Panc1 (cell line): ENCODE results near the gene SLCO2A1. TPM values are rescaled to one million over a fixed set of nuclear protein-coding genes. Genes with fewer than 3 reads are reported as not detected.

Experiments used
- ATAC-seq: fragments of 200-7000 bp; cut with Tn5 transposase; 2 replicates; pipeline ENCODE4 v1.9.1; 2020; ENCODE audit warnings: mild to moderate bottlenecking, moderate library complexity
- BruUV-seq: library from RNA; stranded (reverse); fragments of 400-500 nt; replicated peaks from 2 replicates; lab custom pipeline; 2021; lab: Mats Ljungman, UMichigan
- CTCF ChIA-PET: fragments of 300-600 bp; sonication (Branson Sonifier 250); formaldehyde crosslinking; loops from one replicate; lab custom pipeline; 2022; ENCODE audit warnings: antibody characterized with exemption; lab: Charles Lee
- POLR2A ChIA-PET: fragments of 300-600 bp; sonication (Branson Sonifier 250); formaldehyde crosslinking; loops from one replicate; lab custom pipeline; 2022; ENCODE audit warnings: antibody characterized with exemption; lab: Charles Lee
- DNase-seq: peaks from one replicate; pipeline ENCODE4 v3.0.0-alpha.2; 2010; ENCODE audit warnings: low read depth, low spot score
- H3K27ac ChIP-seq: 2 replicates; pipeline ENCODE4 v1.5.1; 2011; ENCODE audit warnings: mild to moderate bottlenecking, low read length, inconsistent platforms
- H3K27me3 ChIP-seq: fragments of 200-500 bp; sonication (Bioruptor generic); 2 replicates; pipeline ENCODE4 v1.6.0; 2014; ENCODE audit warnings: low read length, inconsistent platforms; ENCODE audit not compliant: control insufficient read depth, insufficient read depth
- H3K36me3 ChIP-seq: fragments of 200-500 bp; sonication (Bioruptor generic); 2 replicates; pipeline ENCODE4 v1.5.1; 2014; ENCODE audit warnings: inconsistent platforms, mild to moderate bottlenecking, low read length, moderate library complexity; ENCODE audit not compliant: control insufficient read depth, insufficient read depth
- H3K4me1 ChIP-seq: 2 replicates; pipeline ENCODE4 v1.5.1; 2011; ENCODE audit warnings: inconsistent platforms, mild to moderate bottlenecking, low read length, moderate library complexity; ENCODE audit not compliant: control insufficient read depth, insufficient read depth
- H3K4me3 ChIP-seq, 2 experiments: 2 replicates each; pipeline ENCODE4 v1.5.1; 2011 to 2012; ENCODE audit warnings: low read depth in 2 of 2, low read length in 2 of 2, mild to moderate bottlenecking in 2 of 2, inconsistent platforms in 1 of 2, moderate library complexity in 1 of 2
- H3K9me3 ChIP-seq: fragments of 200-500 bp; sonication (Bioruptor generic); 2 replicates; pipeline ENCODE4 v1.5.1; 2014; ENCODE audit warnings: low read depth, mild to moderate bottlenecking, inconsistent platforms, low read length, moderate library complexity; ENCODE audit not compliant: control insufficient read depth, insufficient read depth
- POLR2AphosphoS5 ChIP-seq: IDR thresholded peaks from 2 replicates; pipeline ENCODE4 v1.6.1; 2012; ENCODE audit warnings: mild to moderate bottlenecking, low read depth, low read length, moderate library complexity
- SIN3A ChIP-seq: IDR thresholded peaks from 2 replicates; pipeline ENCODE4 v1.6.1; 2012; ENCODE audit warnings: low read depth, mild to moderate bottlenecking, low read length, moderate library complexity, borderline replicate concordance; ENCODE audit not compliant: insufficient read depth
- TCF7L2 ChIP-seq: IDR thresholded peaks from 2 replicates; pipeline ENCODE4 v1.6.1; 2011; ENCODE audit warnings: mild to moderate bottlenecking, low read depth, low read length, inconsistent platforms
- in situ Hi-C: cut with HindIII; loops from 2 replicates; pipeline ENCODE4 v1.10.0; 2016; ENCODE audit warnings: low sequenced_read_pairs, low pct_unique_long_range_greater_than_20kb
- intact Hi-C: fragments of 100-400 bp; cut with micrococcal nuclease; formaldehyde crosslinking; loops from one replicate; pipeline ENCODE4 v1.10.0; 2022; ENCODE audit not compliant: unreplicated experiment
- total RNA-seq: library from RNA; stranded (reverse); gene quantifications from one replicate; pipeline ENCODE4 v1.2.1, GENCODE V29; 2021; ENCODE audit not compliant: unreplicated experiment
- TF ChIP-seq, protein P1 (sequence below): fragments of 450-650 bp; IDR thresholded peaks from 2 replicates; pipeline ENCODE4 v1.5.1; 2017; ENCODE audit warnings: mild to moderate bottlenecking
- TF ChIP-seq, protein P2 (sequence below), 2 experiments: IDR thresholded peaks; 2 replicates each; pipeline ENCODE4 v1.6.1; 2011 to 2012; ENCODE audit warnings: low read depth in 2 of 2, control low read depth in 1 of 2, low read length in 1 of 2, mild to moderate bottlenecking in 1 of 2, moderate library complexity in 1 of 2; ENCODE audit not compliant: insufficient read depth in 1 of 2

SLCO2A1 gene
- total RNA-seq, 1 experiment from 2014 or later, result 0.62 TPM

GRCh38 chr3:133925960-133926735 is 103.6 kb downstream of the SLCO2A1 start:
- no peaks in the 10 kb centered on the region for H3K9me3 ChIP-seq
- POLR2A ChIA-PET, result no interaction called here
- intact Hi-C loops, result loop anchor here (2.0 to 10.0 kb wide), 3 partner anchors 107 to 1191 kb away; partner anchors contain the start of gene TOPBP1

GRCh38 chr3:133924041-133924440 is 105.7 kb downstream of the SLCO2A1 start:
- no peak overlapping the region for H3K4me3 ChIP-seq
- intact Hi-C loops (loop anchor here (10.0 kb wide), 2 partner anchors 259 to 1189 kb away; partner anchors contain the start of gene TOPBP1), in situ Hi-C loops (no loop called here)
- H3K9me3 ChIP-seq, result no peaks in the 10 kb centered on the region
- CTCF ChIA-PET, result no interaction called here
- TF ChIP-seq, protein P1, sequence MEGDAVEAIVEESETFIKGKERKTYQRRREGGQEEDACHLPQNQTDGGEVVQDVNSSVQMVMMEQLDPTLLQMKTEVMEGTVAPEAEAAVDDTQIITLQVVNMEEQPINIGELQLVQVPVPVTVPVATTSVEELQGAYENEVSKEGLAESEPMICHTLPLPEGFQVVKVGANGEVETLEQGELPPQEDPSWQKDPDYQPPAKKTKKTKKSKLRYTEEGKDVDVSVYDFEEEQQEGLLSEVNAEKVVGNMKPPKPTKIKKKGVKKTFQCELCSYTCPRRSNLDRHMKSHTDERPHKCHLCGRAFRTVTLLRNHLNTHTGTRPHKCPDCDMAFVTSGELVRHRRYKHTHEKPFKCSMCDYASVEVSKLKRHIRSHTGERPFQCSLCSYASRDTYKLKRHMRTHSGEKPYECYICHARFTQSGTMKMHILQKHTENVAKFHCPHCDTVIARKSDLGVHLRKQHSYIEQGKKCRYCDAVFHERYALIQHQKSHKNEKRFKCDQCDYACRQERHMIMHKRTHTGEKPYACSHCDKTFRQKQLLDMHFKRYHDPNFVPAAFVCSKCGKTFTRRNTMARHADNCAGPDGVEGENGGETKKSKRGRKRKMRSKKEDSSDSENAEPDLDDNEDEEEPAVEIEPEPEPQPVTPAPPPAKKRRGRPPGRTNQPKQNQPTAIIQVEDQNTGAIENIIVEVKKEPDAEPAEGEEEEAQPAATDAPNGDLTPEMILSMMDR, result no peak
- TF ChIP-seq, protein P2, sequence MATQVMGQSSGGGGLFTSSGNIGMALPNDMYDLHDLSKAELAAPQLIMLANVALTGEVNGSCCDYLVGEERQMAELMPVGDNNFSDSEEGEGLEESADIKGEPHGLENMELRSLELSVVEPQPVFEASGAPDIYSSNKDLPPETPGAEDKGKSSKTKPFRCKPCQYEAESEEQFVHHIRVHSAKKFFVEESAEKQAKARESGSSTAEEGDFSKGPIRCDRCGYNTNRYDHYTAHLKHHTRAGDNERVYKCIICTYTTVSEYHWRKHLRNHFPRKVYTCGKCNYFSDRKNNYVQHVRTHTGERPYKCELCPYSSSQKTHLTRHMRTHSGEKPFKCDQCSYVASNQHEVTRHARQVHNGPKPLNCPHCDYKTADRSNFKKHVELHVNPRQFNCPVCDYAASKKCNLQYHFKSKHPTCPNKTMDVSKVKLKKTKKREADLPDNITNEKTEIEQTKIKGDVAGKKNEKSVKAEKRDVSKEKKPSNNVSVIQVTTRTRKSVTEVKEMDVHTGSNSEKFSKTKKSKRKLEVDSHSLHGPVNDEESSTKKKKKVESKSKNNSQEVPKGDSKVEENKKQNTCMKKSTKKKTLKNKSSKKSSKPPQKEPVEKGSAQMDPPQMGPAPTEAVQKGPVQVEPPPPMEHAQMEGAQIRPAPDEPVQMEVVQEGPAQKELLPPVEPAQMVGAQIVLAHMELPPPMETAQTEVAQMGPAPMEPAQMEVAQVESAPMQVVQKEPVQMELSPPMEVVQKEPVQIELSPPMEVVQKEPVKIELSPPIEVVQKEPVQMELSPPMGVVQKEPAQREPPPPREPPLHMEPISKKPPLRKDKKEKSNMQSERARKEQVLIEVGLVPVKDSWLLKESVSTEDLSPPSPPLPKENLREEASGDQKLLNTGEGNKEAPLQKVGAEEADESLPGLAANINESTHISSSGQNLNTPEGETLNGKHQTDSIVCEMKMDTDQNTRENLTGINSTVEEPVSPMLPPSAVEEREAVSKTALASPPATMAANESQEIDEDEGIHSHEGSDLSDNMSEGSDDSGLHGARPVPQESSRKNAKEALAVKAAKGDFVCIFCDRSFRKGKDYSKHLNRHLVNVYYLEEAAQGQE (IDR thresholded peaks at IDR 0.05; ENCODE audit: insufficient read depth in 1 of 2, low read depth in 2 of 2, low read length in 1 of 2), result no peak
- no peak for TF ChIP-seq TCF7L2
- no peak for TF ChIP-seq SIN3A
- POLR2A ChIA-PET, result no interaction called here
- H3K27ac ChIP-seq, result no peak overlapping the region
- H3K36me3 ChIP-seq, result no peaks in the 10 kb centered on the region
- no peak for ATAC-seq
- no TSS peak for BruUV-seq
- H3K4me1 ChIP-seq, result no peaks in the 10 kb centered on the region
- no peak for DNase-seq
- no peaks in the 10 kb centered on the region for H3K27me3 ChIP-seq

More at GRCh38 chr3:133925960-133926735, 103.6 kb downstream of the SLCO2A1 start:
- Histone ChIP-seq H3K36me3 (no peaks in the 10 kb centered on the region), H3K4me1 (no peaks in the 10 kb centered on the region), H3K27ac (no peak overlapping the region), H3K4me3 (no peak overlapping the region), H3K27me3 (no peaks in the 10 kb centered on the region)
- in situ Hi-C loops, result no loop called here
- DNase-seq (no peak), ATAC-seq (no peak)
- no TSS peak for BruUV-seq
- TF ChIP-seq POLR2AphosphoS5 (no peak), TCF7L2 (no peak), SIN3A (no peak)
- TF ChIP-seq, protein P1, result no peak
- TF ChIP-seq, protein P2 (IDR thresholded peaks at IDR 0.05; ENCODE audit: insufficient read depth in 1 of 2, low read depth in 2 of 2, low read length in 1 of 2), result no peak
- CTCF ChIA-PET, result no interaction called here
